Hepatocyte (in vitro differentiated cells): ENCODE measurements around the gene TAPBP.

Source experiments
- EZH2 ChIP-seq: fragments of 200-600 bp; sonication (generic); IDR thresholded peaks from 2 replicates; pipeline ENCODE4 v1.6.1; 2016; ENCODE audit warnings: antibody characterized with exemption, mild to moderate bottlenecking, borderline replicate concordance
- EZH2phosphoT487 ChIP-seq: fragments of 200-600 bp; sonication (generic); IDR thresholded peaks from one replicate; pipeline ENCODE4 v1.6.1; 2018; ENCODE audit warnings: antibody characterized with exemption, mild to moderate bottlenecking, low read depth, moderate library complexity; ENCODE audit not compliant: unreplicated experiment, severe bottlenecking
- TF ChIP-seq, protein P1 (sequence below): fragments of 200-600 bp; sonication (generic); IDR thresholded peaks from 2 replicates; pipeline ENCODE4 v1.5.1; 2016; ENCODE audit warnings: antibody characterized with exemption, mild to moderate bottlenecking; ENCODE audit not compliant: poor library complexity

DNA sequence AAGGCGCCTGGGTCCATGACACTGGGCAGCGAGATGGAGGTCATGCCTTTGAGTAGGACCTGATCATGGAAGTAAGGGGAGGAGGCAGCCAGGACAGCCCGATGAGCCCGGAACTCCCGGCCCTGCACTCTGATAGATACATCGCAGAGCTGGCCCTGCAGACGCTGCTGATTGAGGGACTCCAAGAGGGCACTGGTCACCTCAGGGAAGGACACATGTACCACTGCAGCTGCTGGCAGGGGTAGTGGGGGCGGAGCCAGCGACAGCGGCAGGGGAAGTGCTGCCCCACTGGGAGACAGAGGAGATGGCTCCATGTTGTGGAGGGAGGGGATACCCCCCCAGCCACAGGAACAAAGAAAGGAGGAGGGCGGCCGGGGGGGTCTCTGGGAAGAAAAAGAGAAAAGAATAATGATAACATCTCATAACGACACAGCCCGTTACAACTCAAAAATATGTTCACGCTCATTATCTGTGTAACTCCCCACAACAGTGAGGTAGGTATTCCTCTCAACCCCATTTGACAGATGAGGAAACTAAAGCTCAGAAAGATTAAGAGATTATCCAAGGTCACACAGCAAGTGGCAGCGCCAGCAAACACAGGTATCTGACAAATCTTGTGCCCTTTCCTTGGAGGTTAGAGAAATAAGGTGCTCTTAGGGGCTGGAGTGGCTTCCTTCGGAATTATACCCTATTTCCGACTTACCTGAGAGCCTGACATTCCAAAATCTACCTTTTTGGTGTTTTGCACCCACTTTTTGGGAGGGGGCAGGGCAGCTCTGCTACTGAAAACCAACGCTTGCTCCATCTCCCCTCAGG lies 2.9 kb upstream of the TAPBP start:
- TF ChIP-seq, protein P1, sequence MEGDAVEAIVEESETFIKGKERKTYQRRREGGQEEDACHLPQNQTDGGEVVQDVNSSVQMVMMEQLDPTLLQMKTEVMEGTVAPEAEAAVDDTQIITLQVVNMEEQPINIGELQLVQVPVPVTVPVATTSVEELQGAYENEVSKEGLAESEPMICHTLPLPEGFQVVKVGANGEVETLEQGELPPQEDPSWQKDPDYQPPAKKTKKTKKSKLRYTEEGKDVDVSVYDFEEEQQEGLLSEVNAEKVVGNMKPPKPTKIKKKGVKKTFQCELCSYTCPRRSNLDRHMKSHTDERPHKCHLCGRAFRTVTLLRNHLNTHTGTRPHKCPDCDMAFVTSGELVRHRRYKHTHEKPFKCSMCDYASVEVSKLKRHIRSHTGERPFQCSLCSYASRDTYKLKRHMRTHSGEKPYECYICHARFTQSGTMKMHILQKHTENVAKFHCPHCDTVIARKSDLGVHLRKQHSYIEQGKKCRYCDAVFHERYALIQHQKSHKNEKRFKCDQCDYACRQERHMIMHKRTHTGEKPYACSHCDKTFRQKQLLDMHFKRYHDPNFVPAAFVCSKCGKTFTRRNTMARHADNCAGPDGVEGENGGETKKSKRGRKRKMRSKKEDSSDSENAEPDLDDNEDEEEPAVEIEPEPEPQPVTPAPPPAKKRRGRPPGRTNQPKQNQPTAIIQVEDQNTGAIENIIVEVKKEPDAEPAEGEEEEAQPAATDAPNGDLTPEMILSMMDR = no peak
- TF ChIP-seq EZH2phosphoT487 = no peak
- no peak for TF ChIP-seq EZH2
